Measurements from ENCODE around the gene HDAC7.

DNA sequence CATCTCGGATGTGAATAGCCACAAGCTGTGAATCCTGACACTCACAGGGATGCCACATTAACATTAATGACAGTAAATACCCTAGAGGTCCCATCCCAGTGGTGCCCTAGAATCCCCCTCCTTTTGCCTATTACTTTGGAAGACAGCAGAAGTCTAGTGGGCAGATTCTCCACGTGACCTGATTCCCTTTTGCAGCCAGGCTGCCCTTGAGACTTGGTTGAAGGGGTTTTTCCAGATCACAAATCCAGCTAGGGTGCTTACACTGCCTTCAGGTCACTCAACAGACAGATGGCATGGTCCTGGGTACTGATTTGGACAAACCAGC, 8.7 kb downstream of the HDAC7 start:
- TF ChIP-seq, protein P1, sequence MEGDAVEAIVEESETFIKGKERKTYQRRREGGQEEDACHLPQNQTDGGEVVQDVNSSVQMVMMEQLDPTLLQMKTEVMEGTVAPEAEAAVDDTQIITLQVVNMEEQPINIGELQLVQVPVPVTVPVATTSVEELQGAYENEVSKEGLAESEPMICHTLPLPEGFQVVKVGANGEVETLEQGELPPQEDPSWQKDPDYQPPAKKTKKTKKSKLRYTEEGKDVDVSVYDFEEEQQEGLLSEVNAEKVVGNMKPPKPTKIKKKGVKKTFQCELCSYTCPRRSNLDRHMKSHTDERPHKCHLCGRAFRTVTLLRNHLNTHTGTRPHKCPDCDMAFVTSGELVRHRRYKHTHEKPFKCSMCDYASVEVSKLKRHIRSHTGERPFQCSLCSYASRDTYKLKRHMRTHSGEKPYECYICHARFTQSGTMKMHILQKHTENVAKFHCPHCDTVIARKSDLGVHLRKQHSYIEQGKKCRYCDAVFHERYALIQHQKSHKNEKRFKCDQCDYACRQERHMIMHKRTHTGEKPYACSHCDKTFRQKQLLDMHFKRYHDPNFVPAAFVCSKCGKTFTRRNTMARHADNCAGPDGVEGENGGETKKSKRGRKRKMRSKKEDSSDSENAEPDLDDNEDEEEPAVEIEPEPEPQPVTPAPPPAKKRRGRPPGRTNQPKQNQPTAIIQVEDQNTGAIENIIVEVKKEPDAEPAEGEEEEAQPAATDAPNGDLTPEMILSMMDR (IDR thresholded peaks at IDR 0.05), result no peak
- no peak for TF ChIP-seq POLR2A (IDR thresholded peaks at IDR 0.05)
